Stimulated activated CD4-positive, alpha-beta T cell treated with anti-CD3 and anti-CD28 coated beads, Interleukin-4, amount 100 ng/mL, for 1 hour (primary cell): ENCODE results near the gene TP63.

Experiments
- DNase-seq: peaks from one replicate; pipeline ENCODE4 v3.0.0-alpha.2; 2020

The TP63 gene

DNA sequence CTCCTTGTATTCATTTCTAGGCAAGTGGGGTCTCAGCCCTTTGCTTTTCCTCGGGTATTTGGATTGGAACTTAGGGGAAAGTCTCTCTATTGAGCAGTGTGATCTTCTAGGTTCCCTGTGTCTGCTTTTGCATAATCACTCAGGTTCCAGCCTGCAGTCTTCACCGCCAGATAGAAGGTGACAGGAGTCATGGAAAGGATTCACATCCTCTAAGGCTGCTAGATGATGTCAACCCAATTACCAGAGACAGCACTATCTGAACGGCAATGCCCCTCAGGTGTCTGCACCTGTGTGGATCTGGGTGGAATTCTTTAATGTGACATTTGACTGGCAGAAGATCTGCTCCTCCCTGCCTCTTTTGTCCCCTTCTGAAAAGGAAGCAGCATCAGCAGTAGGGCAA, 311.8 kb downstream of the TP63 start:
- DNase-seq: no peak

DNA sequence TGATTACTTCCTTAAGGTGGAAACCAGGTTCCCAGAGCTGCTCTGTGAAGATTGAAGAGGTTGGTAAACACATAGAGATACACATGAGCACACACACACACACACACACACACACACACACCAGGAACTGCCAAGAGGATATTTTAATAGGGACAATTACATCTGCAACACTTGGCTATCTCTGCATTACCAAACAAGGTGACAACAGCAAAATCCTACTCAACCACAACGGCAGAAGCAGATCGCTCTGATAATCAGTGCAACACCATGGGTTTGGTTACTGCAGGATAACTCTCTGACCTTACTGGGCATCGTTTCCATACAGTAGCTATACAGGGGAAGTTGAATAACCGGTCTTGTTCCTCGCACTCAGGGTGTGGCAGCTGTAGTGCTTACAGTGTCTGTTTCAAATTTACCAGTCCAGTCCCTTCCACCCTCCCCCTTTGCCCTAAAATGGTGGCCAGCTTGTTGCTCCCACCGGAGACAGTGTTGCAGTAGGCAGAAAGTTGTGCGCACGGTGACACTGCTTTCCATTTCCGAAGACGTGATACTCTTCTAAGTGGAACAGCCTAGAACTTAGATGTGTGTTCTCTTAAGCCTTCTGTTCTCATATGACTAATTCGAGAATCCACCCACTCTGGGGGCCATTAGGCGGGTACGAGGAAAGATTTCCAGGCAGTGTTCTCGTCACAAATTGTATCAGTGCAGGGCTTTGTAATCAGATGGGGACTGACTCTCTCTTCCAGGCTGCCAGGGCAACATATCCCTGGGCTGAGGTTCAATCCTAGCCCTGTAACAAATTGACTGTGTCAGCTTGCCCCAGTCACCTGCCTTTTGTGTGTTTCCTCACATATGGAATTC, 313.3 kb downstream of the TP63 start:
- DNase-seq: no peak

DNA sequence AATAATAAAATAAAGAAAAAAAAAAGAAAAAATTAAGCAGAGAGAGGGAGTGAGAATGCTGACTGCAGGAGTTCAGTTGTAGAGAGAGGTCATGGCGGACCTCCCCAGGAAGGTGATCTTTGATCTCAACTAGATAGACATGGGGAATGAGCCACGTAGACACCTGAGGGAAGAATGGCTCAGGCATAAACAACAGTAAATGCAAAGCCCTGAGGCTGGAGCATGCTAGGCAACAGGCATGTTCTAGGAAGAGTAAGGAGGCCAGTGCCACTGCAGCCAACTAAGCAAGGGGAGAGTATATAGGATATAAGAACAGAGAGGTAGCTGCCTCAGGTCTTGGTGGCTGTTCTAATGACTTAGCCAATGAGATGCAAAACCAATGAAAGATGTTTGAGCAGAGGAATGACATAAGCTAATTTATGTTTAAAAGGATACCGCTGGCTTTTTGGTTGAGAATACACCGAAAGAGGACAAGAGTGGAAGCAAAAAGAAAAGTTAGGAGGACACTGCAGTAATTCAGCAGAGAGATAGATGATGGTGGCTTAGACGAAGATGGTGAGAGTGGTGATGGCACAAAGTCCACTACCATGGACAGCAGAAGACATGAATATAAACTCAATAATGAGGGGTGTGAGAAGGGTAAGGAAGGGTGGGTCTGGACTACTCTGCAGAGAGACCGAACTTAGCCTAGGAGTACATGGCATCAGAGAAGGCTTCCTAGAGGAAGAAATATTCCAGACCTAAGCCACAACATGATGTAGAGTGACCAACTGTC, 314.9 kb downstream of the TP63 start:
- no peak for DNase-seq
